Measurements from ENCODE around the gene ANKRD33. TPM values are rescaled to one million over a fixed set of nuclear protein-coding genes. Genes with fewer than 3 reads are reported as not detected.

ANKRD33 gene
- polyA plus RNA-seq, 1 of the 3 experiments (the other 2 are of a cell fraction) = not detected

DNA sequence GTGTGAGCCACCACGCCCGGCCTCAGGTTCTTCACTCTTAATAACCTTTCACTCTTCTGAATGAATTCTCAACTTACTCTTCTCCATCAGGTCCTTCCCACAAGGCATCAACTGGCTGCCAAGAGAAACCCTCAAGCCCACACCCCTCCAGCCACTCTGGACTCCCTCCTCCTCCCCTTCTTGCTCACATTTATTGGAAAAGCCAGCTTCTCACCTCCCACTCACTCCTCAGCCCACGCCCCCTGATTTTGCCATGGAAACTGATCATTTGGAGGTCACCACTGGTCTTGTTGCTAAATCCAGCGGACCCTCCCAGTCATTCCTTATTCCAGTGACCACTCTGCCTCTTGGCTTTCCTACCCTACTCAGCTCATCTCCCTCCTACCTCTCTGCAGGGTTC lies 46.2 kb downstream of the ANKRD33 start:
- Histone ChIP-seq H2AFZ (ENCODE audit: low read depth) (no peak overlapping the region), H3K27ac (ENCODE audit: low read depth in 2 of 2, low read length in 1 of 2) (no peak overlapping the region), H3K9me2 (no peaks in the 10 kb centered on the region), H3K36me3 (replicated peaks in 1 of 2; ENCODE audit: control insufficient read depth in 1 of 2, insufficient read depth in 2 of 2, low read length in 1 of 2) (no peaks in the 10 kb centered on the region), H3K79me2 (ENCODE audit: insufficient read depth) (no peaks in the 10 kb centered on the region), H3K27me3 (ENCODE audit: insufficient read depth) (peaks cover 5% of the 10 kb centered on the region; the same call in 1 of the 2 replicates), H3K4me3 (ENCODE audit: low read depth in 2 of 2, low read length in 1 of 2) (no peak overlapping the region), H3F3A (replicated peaks; ENCODE audit: insufficient read depth) (no peaks in the 10 kb centered on the region), H3K4me1 (ENCODE audit: control insufficient read depth in 1 of 2, insufficient read depth in 2 of 2, low read depth in 1 of 2, low read length in 1 of 2) (peaks cover 0 to 32% of the 10 kb centered on the region in 2 experiments; a peak in 2 of 4 replicates), H3K9ac (no peak overlapping the region), H4K20me1 (ENCODE audit: insufficient read depth) (no peaks in the 10 kb centered on the region), H3K9me3 (no peaks in the 10 kb centered on the region), H3K4me2 (no peak overlapping the region)
- DNase-seq = no peak
- ChIA-PET POLR2A (interaction anchor here (0.7 to 1.0 kb wide), 2 partner anchors 16 to 348 kb away, joined by 3 to 4 read pairs; no protein-coding TSS in a partner anchor), CTCF (interaction anchor here (0.8 to 2.1 kb wide), 7 partner anchors 10 to 89 kb away, joined by 3 to 6 read pairs (median 4); no protein-coding TSS in a partner anchor)
- 71% methylated on average over 4 of the region's 4 CpGs for WGBS (ENCODE audit: low lambda C conversion rate)
- no peak for TF ChIP-seq POLR2AphosphoS5 (IDR thresholded peaks at IDR 0.05; ENCODE audit: low read depth, low read length)
- no peak for TF ChIP-seq TCF12 (IDR thresholded peaks at IDR 0.05)
- no peak for TF ChIP-seq MXI1 (IDR thresholded peaks at IDR 0.05; ENCODE audit: low read depth, low read length)
- TF ChIP-seq EZH2phosphoT487 (IDR thresholded peaks at IDR 0.05; ENCODE audit: borderline replicate concordance, low read depth) = no peak
- TF ChIP-seq, protein P1, sequence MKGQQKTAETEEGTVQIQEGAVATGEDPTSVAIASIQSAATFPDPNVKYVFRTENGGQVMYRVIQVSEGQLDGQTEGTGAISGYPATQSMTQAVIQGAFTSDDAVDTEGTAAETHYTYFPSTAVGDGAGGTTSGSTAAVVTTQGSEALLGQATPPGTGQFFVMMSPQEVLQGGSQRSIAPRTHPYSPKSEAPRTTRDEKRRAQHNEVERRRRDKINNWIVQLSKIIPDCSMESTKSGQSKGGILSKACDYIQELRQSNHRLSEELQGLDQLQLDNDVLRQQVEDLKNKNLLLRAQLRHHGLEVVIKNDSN (IDR thresholded peaks at IDR 0.05; ENCODE audit: borderline replicate concordance, low read depth) = no peak
- no peak for TF ChIP-seq NRF1 (IDR thresholded peaks at IDR 0.05; ENCODE audit: low read depth, low read length)
- TF ChIP-seq, protein P2, sequence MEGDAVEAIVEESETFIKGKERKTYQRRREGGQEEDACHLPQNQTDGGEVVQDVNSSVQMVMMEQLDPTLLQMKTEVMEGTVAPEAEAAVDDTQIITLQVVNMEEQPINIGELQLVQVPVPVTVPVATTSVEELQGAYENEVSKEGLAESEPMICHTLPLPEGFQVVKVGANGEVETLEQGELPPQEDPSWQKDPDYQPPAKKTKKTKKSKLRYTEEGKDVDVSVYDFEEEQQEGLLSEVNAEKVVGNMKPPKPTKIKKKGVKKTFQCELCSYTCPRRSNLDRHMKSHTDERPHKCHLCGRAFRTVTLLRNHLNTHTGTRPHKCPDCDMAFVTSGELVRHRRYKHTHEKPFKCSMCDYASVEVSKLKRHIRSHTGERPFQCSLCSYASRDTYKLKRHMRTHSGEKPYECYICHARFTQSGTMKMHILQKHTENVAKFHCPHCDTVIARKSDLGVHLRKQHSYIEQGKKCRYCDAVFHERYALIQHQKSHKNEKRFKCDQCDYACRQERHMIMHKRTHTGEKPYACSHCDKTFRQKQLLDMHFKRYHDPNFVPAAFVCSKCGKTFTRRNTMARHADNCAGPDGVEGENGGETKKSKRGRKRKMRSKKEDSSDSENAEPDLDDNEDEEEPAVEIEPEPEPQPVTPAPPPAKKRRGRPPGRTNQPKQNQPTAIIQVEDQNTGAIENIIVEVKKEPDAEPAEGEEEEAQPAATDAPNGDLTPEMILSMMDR (IDR thresholded peaks at IDR 0.05) = no peak
- no peak for TF ChIP-seq RAD21 (IDR thresholded peaks at IDR 0.05; ENCODE audit: low read length)
- TF ChIP-seq, protein P3, sequence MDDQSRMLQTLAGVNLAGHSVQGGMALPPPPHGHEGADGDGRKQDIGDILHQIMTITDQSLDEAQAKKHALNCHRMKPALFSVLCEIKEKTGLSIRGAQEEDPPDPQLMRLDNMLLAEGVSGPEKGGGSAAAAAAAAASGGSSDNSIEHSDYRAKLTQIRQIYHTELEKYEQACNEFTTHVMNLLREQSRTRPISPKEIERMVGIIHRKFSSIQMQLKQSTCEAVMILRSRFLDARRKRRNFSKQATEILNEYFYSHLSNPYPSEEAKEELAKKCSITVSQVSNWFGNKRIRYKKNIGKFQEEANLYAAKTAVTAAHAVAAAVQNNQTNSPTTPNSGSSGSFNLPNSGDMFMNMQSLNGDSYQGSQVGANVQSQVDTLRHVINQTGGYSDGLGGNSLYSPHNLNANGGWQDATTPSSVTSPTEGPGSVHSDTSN (IDR thresholded peaks at IDR 0.05) = no peak
- TF ChIP-seq GATA2 (CRISPR knock-in tag; IDR thresholded peaks at IDR 0.05) = no peak
- no peak for TF ChIP-seq EP300 (IDR thresholded peaks at IDR 0.05; ENCODE audit: borderline replicate concordance in 1 of 2, low read depth in 1 of 2, low read length in 1 of 2)
- no peak for TF ChIP-seq GABPA (IDR thresholded peaks at IDR 0.05; ENCODE audit: low read depth)
- no peak for TF ChIP-seq SIN3A (IDR thresholded peaks at IDR 0.05; ENCODE audit: borderline replicate concordance, low read depth, low read length)
- TF ChIP-seq YY1 (IDR thresholded peaks at IDR 0.05; ENCODE audit: low read depth) = no peak
- TF ChIP-seq FOSL2 (IDR thresholded peaks at IDR 0.05; ENCODE audit: borderline replicate concordance, low read depth) = no peak
- no peak for TF ChIP-seq ELF1 (IDR thresholded peaks at IDR 0.05)

Measured in SK-N-SH (cell line).